ENCODE data around the gene WDR44. TPM values are rescaled to one million over a fixed set of nuclear protein-coding genes. Genes with fewer than 3 reads are reported as not detected.

WDR44 gene
- total and polyA plus RNA-seq, 2 donors (not counting 3 experiments of a cell fraction or from before 2014, with no cell fraction given) = 6.5 to 17.4 TPM

- peaks cover 79% of the 10 kb centered on the region for H3K79me2 ChIP-seq (ENCODE audit: control insufficient read depth, insufficient read depth, low read length)
- BruUV-seq (replicated peaks) = no TSS peak
- no peak for DNase-seq (ENCODE audit: low read depth, low spot score)
- no peak overlapping the region for H3K27ac ChIP-seq (ENCODE audit: insufficient read depth, low read depth, low read length)
- ChIA-PET POLR2A (no interaction called here), CTCF (no interaction called here)
- no peak overlapping the region for H2AFZ ChIP-seq (ENCODE audit: low read depth, low read length)
- H3K4me3 ChIP-seq (replicated peaks in 1 of 3; ENCODE audit: insufficient read depth in 1 of 3, low read depth in 1 of 3, low read length in 3 of 3) = no peak overlapping the region
- peaks cover 49% of the 10 kb centered on the region for H3K4me1 ChIP-seq (ENCODE audit: control insufficient read depth, extremely low read depth, insufficient read depth, low read length)
- H3K27me3 ChIP-seq (ENCODE audit: control insufficient read depth in 2 of 2, insufficient read depth in 2 of 2, low read length in 2 of 2) = no peaks in the 10 kb centered on the region
- intact Hi-C loops (cut with micrococcal nuclease) (no loop called here), dilution Hi-C loops (cut with MboI; ENCODE audit: extremely low pct_ligation_motif_present, low sequenced_read_pairs) (no loop called here)
- H4K20me1 ChIP-seq (replicated peaks; ENCODE audit: control insufficient read depth, extremely low read depth, insufficient read depth, low read length) = no peaks in the 10 kb centered on the region
- no peak for FAIRE-seq
- TF ChIP-seq GATA2 (IDR thresholded peaks at IDR 0.05; ENCODE audit: insufficient read depth, insufficient read length, low read depth, low read length) (no peak), POLR2A (IDR thresholded peaks at IDR 0.05; ENCODE audit: low read depth, low read length) (no peak)
- no peaks in the 10 kb centered on the region for H3K9me1 ChIP-seq (replicated peaks; ENCODE audit: control insufficient read depth, extremely low read depth, insufficient read depth, low read length)
- H3K9ac ChIP-seq (replicated peaks; ENCODE audit: extremely low read depth, insufficient read depth, low read length) = no peak overlapping the region
- H3K4me2 ChIP-seq (ENCODE audit: insufficient read depth, low read length) = no peak overlapping the region
- no peaks in the 10 kb centered on the region for H3K36me3 ChIP-seq (ENCODE audit: control insufficient read depth in 2 of 2, extremely low read depth in 1 of 2, insufficient read depth in 2 of 2, low read length in 2 of 2)
- H3K9me3 ChIP-seq (replicated peaks; ENCODE audit: control insufficient read depth, insufficient read depth, low read length) = no peaks in the 10 kb centered on the region
Measured at GRCh38 chrX:118353081-118353850, 7.4 kb downstream of the WDR44 start.

- H3K4me3 ChIP-seq (replicated peaks in 1 of 3; ENCODE audit: insufficient read depth in 1 of 3, low read depth in 1 of 3, low read length in 3 of 3) = peak overlapping the region in 1 of 3 experiments; percentile 23
- H3K27me3 ChIP-seq (ENCODE audit: control insufficient read depth in 2 of 2, insufficient read depth in 2 of 2, low read length in 2 of 2) = no peaks in the 10 kb centered on the region
- H3K27ac ChIP-seq (ENCODE audit: insufficient read depth, low read depth, low read length) = peak overlapping the region; percentile 76
- peak overlapping the region; percentile 81 for H3K4me2 ChIP-seq (ENCODE audit: insufficient read depth, low read length)
- intact Hi-C loops (cut with micrococcal nuclease) = loop anchor here (5.0 kb wide), 1 partner anchor 138 kb away; no protein-coding TSS in a partner anchor
- FAIRE-seq (peak; percentile 63), DNase-seq (ENCODE audit: low read depth, low spot score) (peak; percentile 49)
- peaks cover 78% of the 10 kb centered on the region for H3K79me2 ChIP-seq (ENCODE audit: control insufficient read depth, insufficient read depth, low read length)
- no peaks in the 10 kb centered on the region for H4K20me1 ChIP-seq (replicated peaks; ENCODE audit: control insufficient read depth, extremely low read depth, insufficient read depth, low read length)
- H3K9me1 ChIP-seq (replicated peaks; ENCODE audit: control insufficient read depth, extremely low read depth, insufficient read depth, low read length) = no peaks in the 10 kb centered on the region
- H3K9ac ChIP-seq (replicated peaks; ENCODE audit: extremely low read depth, insufficient read depth, low read length) = peak overlapping the region; percentile 61
- H3K9me3 ChIP-seq (replicated peaks; ENCODE audit: control insufficient read depth, insufficient read depth, low read length) = no peaks in the 10 kb centered on the region
- no peaks in the 10 kb centered on the region for H3K36me3 ChIP-seq (ENCODE audit: control insufficient read depth in 2 of 2, extremely low read depth in 1 of 2, insufficient read depth in 2 of 2, low read length in 2 of 2)
- H2AFZ ChIP-seq (ENCODE audit: low read depth, low read length) = no peak overlapping the region
- peaks cover 45% of the 10 kb centered on the region for H3K4me1 ChIP-seq (ENCODE audit: control insufficient read depth, extremely low read depth, insufficient read depth, low read length)
- POLR2A ChIA-PET = no interaction called here
- TF ChIP-seq GATA2 (IDR thresholded peaks at IDR 0.05; ENCODE audit: insufficient read depth, insufficient read length, low read depth, low read length) = no peak
- TF ChIP-seq MYC (IDR thresholded peaks at IDR 0.05; ENCODE audit: low read depth, low read length) = no peak
- no peak for TF ChIP-seq POLR2AphosphoS5 (IDR thresholded peaks at IDR 0.05; ENCODE audit: insufficient read depth, low read depth, low read length)
- no peak for TF ChIP-seq EZH2 (IDR thresholded peaks at IDR 0.05; ENCODE audit: borderline replicate concordance, low read depth, low read length, severe bottlenecking)
- no peak for TF ChIP-seq FOS (IDR thresholded peaks at IDR 0.05; ENCODE audit: borderline replicate concordance, insufficient read depth, low read length)
- TF ChIP-seq CTCF (IDR thresholded peaks at IDR 0.05; ENCODE audit: extremely low read depth in 1 of 2, insufficient read depth in 1 of 2, low read depth in 1 of 2, low read length in 2 of 2) = no peak
- no peak for TF ChIP-seq POLR2A (IDR thresholded peaks at IDR 0.05; ENCODE audit: low read depth, low read length)
- dilution Hi-C loops (cut with MboI; ENCODE audit: extremely low pct_ligation_motif_present, low sequenced_read_pairs) = no loop called here
- BruUV-seq (replicated peaks) = no TSS peak
- CTCF ChIA-PET = no interaction called here
Measured at GRCh38 chrX:118355225-118355920, 9.5 kb downstream of the WDR44 start.
